Measurements from ENCODE around the gene SRCAP. TPM values are rescaled to one million over a fixed set of nuclear protein-coding genes. Genes with fewer than 3 reads are reported as not detected.
A peak's percentile ranks its signal among the peaks of the same experiment; 100 is the strongest.
"Not testable (repeated sequence)": the region's sequence is repeated elsewhere in the genome, so short reads cannot be mapped to it uniquely, and the experiment has no call there.

Gene SRCAP
- total RNA-seq, 1 donor from 2014 or later = 17.2 TPM

- Histone ChIP-seq H3K27ac (ENCODE audit: low read depth, low read length) (peak overlapping the region; percentile 100), H3K4me1 (ENCODE audit: control insufficient read depth in 3 of 3, insufficient read depth in 3 of 3, low read length in 3 of 3) (peaks cover 23 to 28% (median 23%) of the 10 kb centered on the region in 3 donors), H3K9ac (ENCODE audit: low read depth in 1 of 3, low read length in 3 of 3) (peak overlapping the region; percentile 92 to 99 (median 99)), H3K27me3 (ENCODE audit: control insufficient read depth in 3 of 3, insufficient read depth in 3 of 3, low read length in 3 of 3) (no peaks in the 10 kb centered on the region), H3K4me3 (ENCODE audit: low read length in 3 of 3) (peak overlapping the region; percentile 82 to 98 (median 92)), H3K36me3 (ENCODE audit: control insufficient read depth in 3 of 3, insufficient read depth in 3 of 3, low read length in 3 of 3) (peaks cover 16 to 17% (median 16%) of the 10 kb centered on the region in 3 donors), H3K9me3 (ENCODE audit: control insufficient read depth in 3 of 3, low read length in 3 of 3) (no peaks in the 10 kb centered on the region)
Observed at GRCh38 chr16:30698139-30698815, 694 bp upstream of the SRCAP start.

GRCh38 chr16:30699615-30700099, 686 bp downstream of the SRCAP start:
- H3K4me1 ChIP-seq (ENCODE audit: control insufficient read depth in 3 of 3, insufficient read depth in 3 of 3, low read length in 3 of 3) = peaks cover 21 to 26% (median 23%) of the 10 kb centered on the region in 3 donors

GRCh38 chr16:30700491-30700890, 1.5 kb downstream of the SRCAP start:
- no peaks in the 10 kb centered on the region for H3K9me3 ChIP-seq (ENCODE audit: control insufficient read depth in 3 of 3, low read length in 3 of 3)
- peaks cover 21 to 26% (median 23%) of the 10 kb centered on the region in 3 donors for H3K4me1 ChIP-seq (ENCODE audit: control insufficient read depth in 3 of 3, insufficient read depth in 3 of 3, low read length in 3 of 3)
- no peaks in the 10 kb centered on the region for H3K27me3 ChIP-seq (ENCODE audit: control insufficient read depth in 3 of 3, insufficient read depth in 3 of 3, low read length in 3 of 3)
- H3K4me3 ChIP-seq (ENCODE audit: low read length in 3 of 3) = no peak overlapping the region
- H3K9ac ChIP-seq (ENCODE audit: low read depth in 1 of 3, low read length in 3 of 3) = peak overlapping the region in 1 of 3 donors; percentile 1
- H3K27ac ChIP-seq (ENCODE audit: low read depth, low read length) = no peak overlapping the region
- H3K36me3 ChIP-seq (ENCODE audit: control insufficient read depth in 3 of 3, insufficient read depth in 3 of 3, low read length in 3 of 3) = peaks cover 30 to 33% (median 31%) of the 10 kb centered on the region in 3 donors

More at GRCh38 chr16:30699615-30700099, 686 bp downstream of the SRCAP start:
- peak overlapping the region; percentile 82 to 98 (median 92) for H3K4me3 ChIP-seq (ENCODE audit: low read length in 3 of 3)
- peak overlapping the region; percentile 100 for H3K27ac ChIP-seq (ENCODE audit: low read depth, low read length)
- H3K27me3 ChIP-seq (ENCODE audit: control insufficient read depth in 3 of 3, insufficient read depth in 3 of 3, low read length in 3 of 3) = no peaks in the 10 kb centered on the region
- peak overlapping the region; percentile 66 to 99 (median 99) for H3K9ac ChIP-seq (ENCODE audit: low read depth in 1 of 3, low read length in 3 of 3)
- peaks cover 24 to 28% (median 25%) of the 10 kb centered on the region in 3 donors for H3K36me3 ChIP-seq (ENCODE audit: control insufficient read depth in 3 of 3, insufficient read depth in 3 of 3, low read length in 3 of 3)
- no peaks in the 10 kb centered on the region for H3K9me3 ChIP-seq (ENCODE audit: control insufficient read depth in 3 of 3, low read length in 3 of 3)

DNA sequence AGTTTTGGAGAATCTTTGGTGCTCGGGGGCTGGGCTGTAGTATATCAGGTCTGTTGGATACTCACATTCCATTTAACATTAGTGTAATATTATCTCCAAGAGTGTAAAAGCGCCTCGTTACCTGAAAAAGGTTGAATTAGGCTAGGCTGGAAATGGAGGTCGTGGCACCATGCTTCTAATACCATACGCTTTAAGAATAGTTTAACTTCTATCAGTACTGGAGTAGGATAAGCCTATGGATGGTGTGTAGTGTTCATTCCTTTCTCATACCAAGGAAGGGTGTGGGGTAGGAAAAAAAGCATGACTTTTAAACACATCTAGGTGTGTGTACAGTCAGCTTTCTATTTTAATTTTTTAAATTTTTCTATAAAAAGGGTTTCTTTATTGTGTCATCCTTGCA, 2.0 kb downstream of the SRCAP start:
- no peak overlapping the region for H3K4me3 ChIP-seq (ENCODE audit: low read length in 3 of 3)
- peak overlapping the region in 1 of 3 donors; percentile 1 for H3K9ac ChIP-seq (ENCODE audit: low read depth in 1 of 3, low read length in 3 of 3)
- H3K36me3 ChIP-seq (ENCODE audit: control insufficient read depth in 3 of 3, insufficient read depth in 3 of 3, low read length in 3 of 3) = peaks cover 35 to 37% (median 35%) of the 10 kb centered on the region in 3 donors
- peaks cover 21 to 26% (median 23%) of the 10 kb centered on the region in 3 donors for H3K4me1 ChIP-seq (ENCODE audit: control insufficient read depth in 3 of 3, insufficient read depth in 3 of 3, low read length in 3 of 3)
- no peaks in the 10 kb centered on the region for H3K27me3 ChIP-seq (ENCODE audit: control insufficient read depth in 3 of 3, insufficient read depth in 3 of 3, low read length in 3 of 3)
- no peak overlapping the region for H3K27ac ChIP-seq (ENCODE audit: low read depth, low read length)
- no peaks in the 10 kb centered on the region for H3K9me3 ChIP-seq (ENCODE audit: control insufficient read depth in 3 of 3, low read length in 3 of 3)

GRCh38 chr16:30703071-30703470, 4.1 kb downstream of the SRCAP start:
- H3K27me3 ChIP-seq (ENCODE audit: control insufficient read depth in 3 of 3, insufficient read depth in 3 of 3, low read length in 3 of 3); H3K27ac ChIP-seq (ENCODE audit: low read depth, low read length); H3K9ac ChIP-seq (ENCODE audit: low read depth in 1 of 3, low read length in 3 of 3); H3K4me3 ChIP-seq (ENCODE audit: low read length in 3 of 3); H3K9me3 ChIP-seq (ENCODE audit: control insufficient read depth in 3 of 3, low read length in 3 of 3): not testable (repeated sequence)
- Histone ChIP-seq H3K36me3 (ENCODE audit: control insufficient read depth in 3 of 3, insufficient read depth in 3 of 3, low read length in 3 of 3) (peaks cover 55 to 58% (median 56%) of the 10 kb centered on the region in 3 donors), H3K4me1 (ENCODE audit: control insufficient read depth in 3 of 3, insufficient read depth in 3 of 3, low read length in 3 of 3) (peaks cover 15 to 19% (median 18%) of the 10 kb centered on the region in 3 donors)

DNA sequence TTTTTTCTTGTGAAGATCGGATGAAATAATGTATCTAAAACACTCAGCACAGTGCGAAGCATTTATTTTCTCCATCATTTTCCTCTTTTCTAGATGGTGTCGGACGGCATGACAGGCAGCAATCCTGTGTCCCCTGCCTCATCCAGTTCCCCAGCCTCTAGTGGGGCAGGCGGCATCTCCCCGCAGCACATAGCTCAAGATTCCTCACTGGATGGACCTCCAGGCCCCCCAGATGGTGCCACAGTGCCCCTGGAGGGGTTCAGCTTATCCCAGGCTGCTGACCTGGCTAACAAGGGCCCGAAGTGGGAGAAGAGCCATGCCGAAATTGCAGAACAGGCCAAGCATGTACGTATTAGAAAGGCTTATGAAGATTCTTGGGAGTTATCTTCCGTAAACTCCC, 5.0 kb downstream of the SRCAP start:
- no peaks in the 10 kb centered on the region for H3K27me3 ChIP-seq (ENCODE audit: control insufficient read depth in 3 of 3, insufficient read depth in 3 of 3, low read length in 3 of 3)
- H3K4me1 ChIP-seq (ENCODE audit: control insufficient read depth in 3 of 3, insufficient read depth in 3 of 3, low read length in 3 of 3) = peaks cover 15 to 19% (median 18%) of the 10 kb centered on the region in 3 donors
- H3K27ac ChIP-seq (ENCODE audit: low read depth, low read length) = no peak overlapping the region
- no peaks in the 10 kb centered on the region for H3K9me3 ChIP-seq (ENCODE audit: control insufficient read depth in 3 of 3, low read length in 3 of 3)
- H3K36me3 ChIP-seq (ENCODE audit: control insufficient read depth in 3 of 3, insufficient read depth in 3 of 3, low read length in 3 of 3) = peaks cover 64 to 67% (median 64%) of the 10 kb centered on the region in 3 donors
- H3K4me3 ChIP-seq (ENCODE audit: low read length in 3 of 3) = no peak overlapping the region
- no peak overlapping the region for H3K9ac ChIP-seq (ENCODE audit: low read depth in 1 of 3, low read length in 3 of 3)

- no peak overlapping the region for H3K9ac ChIP-seq (ENCODE audit: low read depth in 1 of 3, low read length in 3 of 3)
- H3K9me3 ChIP-seq (ENCODE audit: control insufficient read depth in 3 of 3, low read length in 3 of 3) = no peaks in the 10 kb centered on the region
- no peak overlapping the region for H3K27ac ChIP-seq (ENCODE audit: low read depth, low read length)
- no peak overlapping the region for H3K4me3 ChIP-seq (ENCODE audit: low read length in 3 of 3)
- H3K36me3 ChIP-seq (ENCODE audit: control insufficient read depth in 3 of 3, insufficient read depth in 3 of 3, low read length in 3 of 3) = peaks cover 77 to 79% (median 79%) of the 10 kb centered on the region in 3 donors
- peaks cover 0 to under 1% (median 0%) of the 10 kb centered on the region in 3 donors for H3K4me1 ChIP-seq (ENCODE audit: control insufficient read depth in 3 of 3, insufficient read depth in 3 of 3, low read length in 3 of 3)
- H3K27me3 ChIP-seq (ENCODE audit: control insufficient read depth in 3 of 3, insufficient read depth in 3 of 3, low read length in 3 of 3) = no peaks in the 10 kb centered on the region
Observed at GRCh38 chr16:30706046-30706445, 7.1 kb downstream of the SRCAP start.

DNA sequence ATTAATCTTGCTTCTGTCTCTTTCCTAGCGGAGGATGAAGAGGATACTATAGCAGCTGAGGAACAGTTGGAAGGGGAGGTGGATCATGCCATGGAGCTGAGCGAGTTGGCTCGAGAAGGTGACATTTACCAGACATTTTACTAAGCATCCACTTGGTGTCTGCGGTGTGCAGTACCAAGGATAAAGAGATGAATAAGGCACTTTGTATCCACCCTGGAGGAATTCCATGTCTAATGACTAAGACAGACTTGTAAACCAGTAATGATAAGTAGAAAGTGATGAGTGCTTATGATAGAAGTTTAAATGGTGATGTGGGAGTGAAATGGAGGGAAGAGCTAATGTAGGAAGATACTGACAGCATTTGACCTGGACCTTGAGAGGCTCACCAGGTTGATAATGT, 12.0 kb downstream of the SRCAP start:
- Histone ChIP-seq H3K4me1 (ENCODE audit: control insufficient read depth in 3 of 3, insufficient read depth in 3 of 3, low read length in 3 of 3) (no peaks in the 10 kb centered on the region), H3K9me3 (ENCODE audit: control insufficient read depth in 3 of 3, low read length in 3 of 3) (no peaks in the 10 kb centered on the region), H3K9ac (ENCODE audit: low read depth in 1 of 3, low read length in 3 of 3) (no peak overlapping the region), H3K27ac (ENCODE audit: low read depth, low read length) (no peak overlapping the region), H3K4me3 (ENCODE audit: low read length in 3 of 3) (no peak overlapping the region), H3K36me3 (ENCODE audit: control insufficient read depth in 3 of 3, insufficient read depth in 3 of 3, low read length in 3 of 3) (peaks cover 88 to 89% (median 89%) of the 10 kb centered on the region in 3 donors), H3K27me3 (ENCODE audit: control insufficient read depth in 3 of 3, insufficient read depth in 3 of 3, low read length in 3 of 3) (no peaks in the 10 kb centered on the region)

GRCh38 chr16:30711712-30712111, 12.7 kb downstream of the SRCAP start:
- no peak overlapping the region for H3K4me3 ChIP-seq (ENCODE audit: low read length in 3 of 3)
- no peak overlapping the region for H3K9ac ChIP-seq (ENCODE audit: low read depth in 1 of 3, low read length in 3 of 3)
- H3K27ac ChIP-seq (ENCODE audit: low read depth, low read length) = no peak overlapping the region
- no peaks in the 10 kb centered on the region for H3K27me3 ChIP-seq (ENCODE audit: control insufficient read depth in 3 of 3, insufficient read depth in 3 of 3, low read length in 3 of 3)
- H3K4me1 ChIP-seq (ENCODE audit: control insufficient read depth in 3 of 3, insufficient read depth in 3 of 3, low read length in 3 of 3) = no peaks in the 10 kb centered on the region
- H3K9me3 ChIP-seq (ENCODE audit: control insufficient read depth in 3 of 3, low read length in 3 of 3) = no peaks in the 10 kb centered on the region
- H3K36me3 ChIP-seq (ENCODE audit: control insufficient read depth in 3 of 3, insufficient read depth in 3 of 3, low read length in 3 of 3) = peaks cover 87 to 89% (median 88%) of the 10 kb centered on the region in 3 donors

DNA sequence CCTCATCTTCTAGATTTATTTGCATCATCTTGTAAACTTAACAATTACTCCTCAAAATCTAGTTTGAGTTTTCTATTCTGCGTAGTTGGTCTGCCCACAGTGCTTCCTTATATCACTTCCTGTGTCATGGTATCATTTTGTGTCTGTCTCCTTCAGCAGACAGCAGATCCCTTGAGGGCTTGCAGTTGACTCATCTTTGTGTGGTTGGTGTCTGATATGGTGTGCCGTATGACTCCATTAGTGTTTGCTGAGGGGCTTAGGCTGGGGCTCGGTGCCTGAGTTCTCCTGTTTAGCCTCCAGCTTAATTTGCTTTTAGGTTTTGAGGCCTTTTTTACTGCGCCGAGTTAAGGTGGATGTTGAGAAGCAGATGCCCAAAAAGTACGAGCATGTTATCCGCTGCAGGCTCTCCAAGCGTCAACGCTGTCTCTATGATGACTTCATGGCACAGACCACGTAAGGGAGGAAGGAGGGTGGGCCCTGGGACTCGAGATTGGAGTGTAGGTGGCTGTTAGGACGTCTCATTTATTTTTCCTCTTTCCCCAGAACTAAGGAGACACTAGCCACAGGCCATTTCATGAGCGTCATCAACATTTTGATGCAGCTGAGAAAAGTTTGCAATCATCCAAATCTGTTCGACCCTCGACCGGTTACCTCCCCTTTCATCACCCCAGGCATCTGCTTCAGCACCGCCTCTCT, 16.9 kb downstream of the SRCAP start:
- H3K27ac ChIP-seq (ENCODE audit: low read depth, low read length) = no peak overlapping the region
- no peaks in the 10 kb centered on the region for H3K27me3 ChIP-seq (ENCODE audit: control insufficient read depth in 3 of 3, insufficient read depth in 3 of 3, low read length in 3 of 3)
- no peaks in the 10 kb centered on the region for H3K9me3 ChIP-seq (ENCODE audit: control insufficient read depth in 3 of 3, low read length in 3 of 3)
- no peaks in the 10 kb centered on the region for H3K4me1 ChIP-seq (ENCODE audit: control insufficient read depth in 3 of 3, insufficient read depth in 3 of 3, low read length in 3 of 3)
- no peak overlapping the region for H3K4me3 ChIP-seq (ENCODE audit: low read length in 3 of 3)
- peaks cover 74 to 76% (median 75%) of the 10 kb centered on the region in 3 donors for H3K36me3 ChIP-seq (ENCODE audit: control insufficient read depth in 3 of 3, insufficient read depth in 3 of 3, low read length in 3 of 3)
- H3K9ac ChIP-seq (ENCODE audit: low read depth in 1 of 3, low read length in 3 of 3) = no peak overlapping the region
